GM21447 (cell line): ENCODE data around the gene BCL11B.

Experiments
- ATAC-seq: cut with Tn5 transposase; IDR thresholded peaks from one replicate; pipeline ENCODE4 v1.9.1; 2021; ENCODE audit not compliant: unreplicated experiment

The BCL11B gene

GRCh38 chr14:99226687-99227086, 45.3 kb downstream of the BCL11B start:
- ATAC-seq, result no peak

- ATAC-seq, result no peak
These were observed 46.4 kb downstream of the BCL11B start for GRCh38 chr14:99225436-99226203.

GRCh38 chr14:99224948-99225347, 47.0 kb downstream of the BCL11B start:
- ATAC-seq, result no peak

GRCh38 chr14:99224116-99224910, 47.7 kb downstream of the BCL11B start:
- ATAC-seq, result no peak

GRCh38 chr14:99221445-99221844, 50.6 kb downstream of the BCL11B start:
- ATAC-seq, result no peak

GRCh38 chr14:99217066-99217955, 54.7 kb downstream of the BCL11B start:
- no peak for ATAC-seq

GRCh38 chr14:99216191-99216590, 55.8 kb downstream of the BCL11B start:
- no peak for ATAC-seq

GRCh38 chr14:99215277-99215676, 56.7 kb downstream of the BCL11B start:
- ATAC-seq, result no peak

- no peak for ATAC-seq
These were observed 57.3 kb downstream of the BCL11B start for GRCh38 chr14:99214701-99215100.

GRCh38 chr14:99213527-99213971, 58.4 kb downstream of the BCL11B start:
- ATAC-seq, result no peak

GRCh38 chr14:99213101-99213500, 58.9 kb downstream of the BCL11B start:
- ATAC-seq, result no peak

GRCh38 chr14:99212646-99213045, 59.4 kb downstream of the BCL11B start:
- no peak for ATAC-seq

- ATAC-seq, result no peak
These were observed 59.8 kb downstream of the BCL11B start for GRCh38 chr14:99212199-99212598.

GRCh38 chr14:99211410-99211809, 60.6 kb downstream of the BCL11B start:
- ATAC-seq, result no peak

- ATAC-seq, result no peak
These were observed 61.7 kb downstream of the BCL11B start for GRCh38 chr14:99210333-99210732.

GRCh38 chr14:99209409-99209808, 62.6 kb downstream of the BCL11B start:
- no peak for ATAC-seq

GRCh38 chr14:99208318-99208717, 63.7 kb downstream of the BCL11B start:
- ATAC-seq, result no peak

- ATAC-seq, result no peak
These were observed 64.5 kb downstream of the BCL11B start for GRCh38 chr14:99207456-99207855.

GRCh38 chr14:99206090-99206489, 65.9 kb downstream of the BCL11B start:
- ATAC-seq, result no peak

- ATAC-seq, result no peak
These were observed 66.8 kb downstream of the BCL11B start for GRCh38 chr14:99205086-99205688.

- no peak for ATAC-seq
These were observed 68.2 kb downstream of the BCL11B start for GRCh38 chr14:99203801-99204200.
